ENCODE data around the gene C17orf67.

Gene C17orf67

GRCh38 chr17:56867948-56868376 lies 34.2 kb upstream of the C17orf67 start:
- no peak for TF ChIP-seq FOXP2 (optimal IDR thresholded peaks at IDR 0.05; ENCODE audit: borderline replicate concordance, extremely low read depth, extremely low read length, insufficient read depth)
- TF ChIP-seq POLR2AphosphoS5 (IDR thresholded peaks at IDR 0.05; ENCODE audit: low read depth, low read length): no peak
- TF ChIP-seq SIN3A (IDR thresholded peaks at IDR 0.05; ENCODE audit: borderline replicate concordance, insufficient read depth, low read length): no peak
- TF ChIP-seq, protein P1, sequence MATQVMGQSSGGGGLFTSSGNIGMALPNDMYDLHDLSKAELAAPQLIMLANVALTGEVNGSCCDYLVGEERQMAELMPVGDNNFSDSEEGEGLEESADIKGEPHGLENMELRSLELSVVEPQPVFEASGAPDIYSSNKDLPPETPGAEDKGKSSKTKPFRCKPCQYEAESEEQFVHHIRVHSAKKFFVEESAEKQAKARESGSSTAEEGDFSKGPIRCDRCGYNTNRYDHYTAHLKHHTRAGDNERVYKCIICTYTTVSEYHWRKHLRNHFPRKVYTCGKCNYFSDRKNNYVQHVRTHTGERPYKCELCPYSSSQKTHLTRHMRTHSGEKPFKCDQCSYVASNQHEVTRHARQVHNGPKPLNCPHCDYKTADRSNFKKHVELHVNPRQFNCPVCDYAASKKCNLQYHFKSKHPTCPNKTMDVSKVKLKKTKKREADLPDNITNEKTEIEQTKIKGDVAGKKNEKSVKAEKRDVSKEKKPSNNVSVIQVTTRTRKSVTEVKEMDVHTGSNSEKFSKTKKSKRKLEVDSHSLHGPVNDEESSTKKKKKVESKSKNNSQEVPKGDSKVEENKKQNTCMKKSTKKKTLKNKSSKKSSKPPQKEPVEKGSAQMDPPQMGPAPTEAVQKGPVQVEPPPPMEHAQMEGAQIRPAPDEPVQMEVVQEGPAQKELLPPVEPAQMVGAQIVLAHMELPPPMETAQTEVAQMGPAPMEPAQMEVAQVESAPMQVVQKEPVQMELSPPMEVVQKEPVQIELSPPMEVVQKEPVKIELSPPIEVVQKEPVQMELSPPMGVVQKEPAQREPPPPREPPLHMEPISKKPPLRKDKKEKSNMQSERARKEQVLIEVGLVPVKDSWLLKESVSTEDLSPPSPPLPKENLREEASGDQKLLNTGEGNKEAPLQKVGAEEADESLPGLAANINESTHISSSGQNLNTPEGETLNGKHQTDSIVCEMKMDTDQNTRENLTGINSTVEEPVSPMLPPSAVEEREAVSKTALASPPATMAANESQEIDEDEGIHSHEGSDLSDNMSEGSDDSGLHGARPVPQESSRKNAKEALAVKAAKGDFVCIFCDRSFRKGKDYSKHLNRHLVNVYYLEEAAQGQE (IDR thresholded peaks at IDR 0.05; ENCODE audit: insufficient read depth in 1 of 2, low read depth in 2 of 2, low read length in 2 of 2): no peak
- no peak for TF ChIP-seq TAF1 (IDR thresholded peaks at IDR 0.05; ENCODE audit: borderline replicate concordance, insufficient read depth, low read length)

DNA sequence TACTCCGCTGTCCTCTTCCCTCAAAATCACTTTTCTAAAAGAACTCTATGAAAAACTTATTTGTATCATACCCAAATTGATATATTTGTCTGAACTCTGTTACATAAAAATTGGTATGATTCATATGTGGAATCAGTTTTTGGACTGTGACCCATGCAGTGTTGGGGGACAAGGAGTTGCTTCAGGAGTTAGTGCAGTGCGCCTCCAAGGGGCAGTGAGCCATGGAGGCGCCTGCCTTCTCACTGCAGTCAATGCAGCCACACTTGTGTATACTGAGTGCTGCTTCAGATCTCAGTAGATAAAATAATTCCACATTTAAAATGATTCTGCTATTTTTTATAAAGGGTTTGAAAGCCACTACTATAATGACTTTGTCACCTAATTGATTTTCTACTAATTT lies 32.8 kb upstream of the C17orf67 start:
- TF ChIP-seq, protein P1 (IDR thresholded peaks at IDR 0.05; ENCODE audit: insufficient read depth in 1 of 2, low read depth in 2 of 2, low read length in 2 of 2): no peak
- TF ChIP-seq FOXP2 (optimal IDR thresholded peaks at IDR 0.05; ENCODE audit: borderline replicate concordance, extremely low read depth, extremely low read length, insufficient read depth): no peak
- TF ChIP-seq SIN3A (IDR thresholded peaks at IDR 0.05; ENCODE audit: borderline replicate concordance, insufficient read depth, low read length): no peak
- TF ChIP-seq POLR2AphosphoS5 (IDR thresholded peaks at IDR 0.05; ENCODE audit: low read depth, low read length): no peak
- TF ChIP-seq TAF1 (IDR thresholded peaks at IDR 0.05; ENCODE audit: borderline replicate concordance, insufficient read depth, low read length): no peak

GRCh38 chr17:56866076-56866475 lies 32.4 kb upstream of the C17orf67 start:
- TF ChIP-seq POLR2AphosphoS5 (IDR thresholded peaks at IDR 0.05; ENCODE audit: low read depth, low read length): no peak
- TF ChIP-seq, protein P1 (IDR thresholded peaks at IDR 0.05; ENCODE audit: insufficient read depth in 1 of 2, low read depth in 2 of 2, low read length in 2 of 2): no peak
- TF ChIP-seq SIN3A (IDR thresholded peaks at IDR 0.05; ENCODE audit: borderline replicate concordance, insufficient read depth, low read length): no peak
- TF ChIP-seq FOXP2 (optimal IDR thresholded peaks at IDR 0.05; ENCODE audit: borderline replicate concordance, extremely low read depth, extremely low read length, insufficient read depth): no peak

- TF ChIP-seq FOXP2 (optimal IDR thresholded peaks at IDR 0.05; ENCODE audit: borderline replicate concordance, extremely low read depth, extremely low read length, insufficient read depth) (no peak), TAF1 (IDR thresholded peaks at IDR 0.05; ENCODE audit: borderline replicate concordance, insufficient read depth, low read length) (no peak), POLR2AphosphoS5 (IDR thresholded peaks at IDR 0.05; ENCODE audit: low read depth, low read length) (no peak), SIN3A (IDR thresholded peaks at IDR 0.05; ENCODE audit: borderline replicate concordance, insufficient read depth, low read length) (no peak)
- TF ChIP-seq, protein P1 (IDR thresholded peaks at IDR 0.05; ENCODE audit: insufficient read depth in 1 of 2, low read depth in 2 of 2, low read length in 2 of 2): no peak
Measured at GRCh38 chr17:56863974-56864373, 30.3 kb upstream of the C17orf67 start.

GRCh38 chr17:56861899-56862298 lies 28.2 kb upstream of the C17orf67 start:
- TF ChIP-seq, protein P1 (IDR thresholded peaks at IDR 0.05; ENCODE audit: insufficient read depth in 1 of 2, low read depth in 2 of 2, low read length in 2 of 2): no peak
- TF ChIP-seq SIN3A (IDR thresholded peaks at IDR 0.05; ENCODE audit: borderline replicate concordance, insufficient read depth, low read length) (no peak), POLR2AphosphoS5 (IDR thresholded peaks at IDR 0.05; ENCODE audit: low read depth, low read length) (no peak), TAF1 (IDR thresholded peaks at IDR 0.05; ENCODE audit: borderline replicate concordance, insufficient read depth, low read length) (no peak), FOXP2 (optimal IDR thresholded peaks at IDR 0.05; ENCODE audit: borderline replicate concordance, extremely low read depth, extremely low read length, insufficient read depth) (no peak)
